K562 (cell line): ENCODE measurements around the gene COA6. TPM values are rescaled to one million over a fixed set of nuclear protein-coding genes. Genes with fewer than 3 reads are reported as not detected.

Source experiments
- ATAC-seq: fragments of 200-7000 bp; cut with Tn5 transposase; 3 replicates; pipeline ENCODE4 v1.9.1; 2020; ENCODE audit warnings: moderate library complexity
- BruUV-seq: library from RNA; stranded (reverse); fragments of 400-500 nt; replicated peaks from 2 replicates; lab custom pipeline; 2021; lab: Mats Ljungman, UMichigan
- CTCF ChIA-PET: fragments of 300-600 bp; formaldehyde crosslinking; extraction: SDS; loops from one replicate; lab custom pipeline; 2021; ENCODE audit warnings: low intra/inter-chr PET ratio; lab: Yijun Ruan, JAX
- POLR2A ChIA-PET: fragments of 300-600, 350-650 bp; sonication (Branson Sonifier 250); formaldehyde crosslinking; extraction: SDS; loops from one replicate; lab custom pipeline; 2021; ENCODE audit warnings: antibody characterized with exemption, inconsistent platforms; lab: Yijun Ruan, JAX
- DNase-seq, 4 experiments: peaks; one replicate each; pipeline versions ENCODE4 v3.0.0 to v3.0.0-alpha.2; 2011 to 2018; ENCODE audit warnings: low spot score in 3 of 4, mixed read lengths in 3 of 4; ENCODE audit errors: extremely low read depth in 1 of 4
- FAIRE-seq: peaks from 2 replicates; lab custom pipeline; 2011; peaks lifted over from hg19 to GRCh38; lab: Jason Lieb, UNC
- H2AFZ ChIP-seq: 2 replicates; pipeline ENCODE4 v1.6.0; 2011; ENCODE audit warnings: low read depth, low read length, control low read depth, inconsistent platforms
- H3K27ac ChIP-seq: fragments of 200-600 bp; 3 replicates; pipeline ENCODE4 v1.8.0; 2011; ENCODE audit warnings: low read depth, mild to moderate bottlenecking, control low read depth, inconsistent platforms, low read length, moderate library complexity, mixed read lengths; ENCODE audit errors: extremely low read depth
- H3K27me3 ChIP-seq, 2 experiments: fragments of 300-600 bp in 1 of 2; 2 replicates in 1 of 2; 3 replicates in 1 of 2; pipeline versions ENCODE4 v1.6.0 to v1.8.0; 2011; ENCODE audit warnings: inconsistent platforms in 2 of 2, low read length in 2 of 2, mild to moderate bottlenecking in 1 of 2, mixed read lengths in 1 of 2, moderate library complexity in 1 of 2; ENCODE audit not compliant: control insufficient read depth in 2 of 2, insufficient read depth in 2 of 2
- H3K36me3 ChIP-seq: fragments of 300-600 bp; 3 replicates; pipeline ENCODE4 v1.8.0; 2011; ENCODE audit warnings: mild to moderate bottlenecking, low read length, inconsistent platforms; ENCODE audit not compliant: control insufficient read depth, insufficient read depth
- H3K4me1 ChIP-seq, 2 experiments: fragments of 200-600 bp in 1 of 2; replicated peaks in 1 of 2; 2 replicates in 1 of 2; 3 replicates in 1 of 2; pipeline versions ENCODE4 v1.5.1 to v1.8.0; 2011; ENCODE audit warnings: inconsistent platforms in 2 of 2, low read length in 2 of 2, mild to moderate bottlenecking in 1 of 2, mixed read lengths in 1 of 2, moderate library complexity in 1 of 2; ENCODE audit not compliant: control insufficient read depth in 2 of 2, insufficient read depth in 2 of 2
- H3K4me2 ChIP-seq: 2 replicates; pipeline ENCODE4 v1.6.1; 2011; ENCODE audit warnings: low read length, control low read depth, inconsistent platforms, mixed read lengths; ENCODE audit not compliant: insufficient read depth
- H3K4me3 ChIP-seq: fragments of 200-600 bp; sonication (generic), shearing (Covaris generic); 2 replicates; pipeline ENCODE4 v1.5.1; 2016; ENCODE audit warnings: control low read depth, inconsistent platforms
- H3K79me2 ChIP-seq: fragments of 200-600 bp; 3 replicates; pipeline ENCODE4 v1.8.0; 2011; ENCODE audit warnings: low read length, inconsistent platforms; ENCODE audit not compliant: control insufficient read depth, insufficient read depth
- H3K9ac ChIP-seq, 2 experiments: 2 replicates each; pipeline versions ENCODE4 v1.6.0 to v1.6.1; 2011; ENCODE audit warnings: low read depth in 2 of 2, low read length in 2 of 2, control low read depth in 1 of 2, inconsistent platforms in 1 of 2, mild to moderate bottlenecking in 1 of 2, mixed read lengths in 1 of 2; ENCODE audit not compliant: insufficient read depth in 1 of 2
- H3K9me1 ChIP-seq: one replicate; pipeline ENCODE4 v1.6.0; 2011; ENCODE audit warnings: inconsistent platforms, mild to moderate bottlenecking, low read length, moderate library complexity; ENCODE audit not compliant: control insufficient read depth, insufficient read depth
- H3K9me3 ChIP-seq: replicated peaks from 2 replicates; pipeline ENCODE4 v1.5.1; 2011; ENCODE audit warnings: low read depth, low read length, inconsistent platforms; ENCODE audit not compliant: control insufficient read depth, insufficient read depth
- H4K20me1 ChIP-seq: replicated peaks from 2 replicates; pipeline ENCODE4 v1.6.1; 2011; ENCODE audit warnings: low read length, inconsistent platforms, mixed read lengths; ENCODE audit not compliant: control insufficient read depth, insufficient read depth
- ARID1B ChIP-seq: fragments of 450-650 bp; IDR thresholded peaks from 2 replicates; pipeline ENCODE4 v1.6.1; 2016; ENCODE audit warnings: antibody characterized with exemption, mild to moderate bottlenecking, inconsistent platforms
- ARID3B ChIP-seq: fragments of 250-450 bp; sonication (Bioruptor Pico); IDR thresholded peaks from 2 replicates; pipeline ENCODE4 v1.4.0; 2020; ENCODE audit warnings: borderline replicate concordance
- CAMTA2 ChIP-seq: fragments of 250-450 bp; sonication (Bioruptor Pico); conservative IDR thresholded peaks from 2 replicates; pipeline ENCODE4 v1.5.1; 2022
- DMBX1 ChIP-seq: fragments of 250-450 bp; sonication (Bioruptor Pico); IDR thresholded peaks from 2 replicates; pipeline ENCODE4 v1.8.0; 2022; ENCODE audit warnings: inconsistent platforms, mild to moderate bottlenecking, moderate library complexity, borderline replicate concordance
- HINFP ChIP-seq: fragments of 450-650 bp; conservative IDR thresholded peaks from 2 replicates; pipeline ENCODE4 v1.6.1; 2016; ENCODE audit warnings: missing genetic modification characterization, low read depth, mild to moderate bottlenecking, control low read depth, missing compliant biosample characterization
- IRF9 ChIP-seq: fragments of 450-650 bp; IDR thresholded peaks from 2 replicates; pipeline ENCODE4 v1.6.1; 2016; ENCODE audit warnings: missing biosample characterization, missing genetic modification characterization
- MCM7 ChIP-seq, 2 experiments: fragments of 450-650 bp; IDR thresholded peaks; 2 replicates each; pipeline ENCODE4 v1.6.1; 2016 to 2018
- NBN ChIP-seq: fragments of 450-650 bp; IDR thresholded peaks from 2 replicates; pipeline ENCODE4 v1.6.1; 2016; ENCODE audit warnings: low read depth, mild to moderate bottlenecking
- NR4A1 ChIP-seq, 2 experiments: fragments of 250-450 bp in 1 of 2; fragments of 450-650 bp in 1 of 2; sonication (Bioruptor Pico) in 1 of 2; IDR thresholded peaks; 2 replicates each; pipeline versions ENCODE4 v1.4.0 to v1.6.1; 2016 to 2020; ENCODE audit warnings: mild to moderate bottlenecking in 2 of 2, missing compliant biosample characterization in 1 of 2, missing genetic modification characterization in 1 of 2, moderate library complexity in 1 of 2
- RFX1 ChIP-seq: fragments of 450-650 bp; IDR thresholded peaks from 2 replicates; pipeline ENCODE4 v1.6.1; 2016; ENCODE audit warnings: mild to moderate bottlenecking, moderate library complexity
- TEAD1 ChIP-seq, 2 experiments: fragments of 450-650 bp in 1 of 2; sonication (generic) in 1 of 2; formaldehyde crosslinking; IDR thresholded peaks; 2 replicates each; pipeline versions ENCODE4 v1.4.0 to v1.8.0; 2020 to 2022; ENCODE audit warnings: mild to moderate bottlenecking in 2 of 2, missing genetic modification reagents in 1 of 2
- UBTF ChIP-seq, 2 experiments: IDR thresholded peaks; 2 replicates each; pipeline ENCODE4 v1.6.1; 2012; ENCODE audit warnings: improper control_type of control experiment in 2 of 2, low read depth in 2 of 2, low read length in 2 of 2, borderline replicate concordance in 1 of 2
- ZZZ3 ChIP-seq: fragments of 450-650 bp; IDR thresholded peaks from 2 replicates; pipeline ENCODE4 v1.6.1; 2016; ENCODE audit warnings: antibody characterized with exemption, mild to moderate bottlenecking, moderate library complexity
- WGBS: fragments of 100-300 bp; shearing (Covaris generic); methylation state at CpG from one replicate; pipeline ENCODE4 v1.1.6; 2016; ENCODE audit warnings: low coverage, mixed read lengths; ENCODE audit not compliant: insufficient coverage; ENCODE audit errors: missing lambda C conversion rate; 5-methylcytosine and 5-hydroxymethylcytosine counted together
- in situ Hi-C: fragments of 300-500 bp; cut with MboI; formaldehyde crosslinking; loops from 4 replicates; pipeline ENCODE4 v1.15.0; 2018; ENCODE audit warnings: inconsistent platforms, mixed read lengths
- intact Hi-C: fragments of 100-400 bp; cut with micrococcal nuclease; formaldehyde crosslinking; loops from 2 replicates; pipeline ENCODE4 v1.14.2; 2022
- polyA plus RNA-seq, 8 experiments: library from polyadenylated mRNA; depleted of rRNA in 4 of 8; stranded (reverse) in 5 of 8; unstranded in 3 of 8; fragments of >200 nt; fragmentation: Nextera tagmentation in 2 of 8; fragmentation: Illumina TruSeq in 1 of 8; extraction: Ambion mirVana in 2 of 8; extraction: Trizol in 1 of 8; gene quantifications; 2 replicates each; pipeline versions ENCODE4 v1.2.1 to v1.2.3, GENCODE V29; 2011 to 2014; ENCODE audit warnings: inconsistent platforms in 1 of 8, missing spikeins in 1 of 8
- total RNA-seq, 7 experiments: library from RNA; depleted of rRNA in 6 of 7; stranded (reverse); fragments of >200 nt in 6 of 7; fragmentation: Illumina TruSeq in 2 of 7; extraction: Trizol in 2 of 7; gene quantifications; 2 replicates each; pipeline versions ENCODE4 v1.2.1 to v1.2.3, GENCODE V29; 2011 to 2021; ENCODE audit warnings: low replicate concordance in 1 of 7

The COA6 gene
- total and polyA plus RNA-seq, 9 of the 15 experiments (the other 6 are each of a cell fraction or from before 2014, with no cell fraction given): 77.7 to 187 (median 134) TPM

GRCh38 chr1:234357831-234358230, 15.4 kb upstream of the COA6 start (continued):
- no peak for TF ChIP-seq ARID3B (CRISPR knock-in tag)
- no peak for TF ChIP-seq DMBX1 (CRISPR knock-in tag)
- no peak for TF ChIP-seq ZZZ3
- no peak for TF ChIP-seq IRF9 (tag)
- TF ChIP-seq, all 486 proteins: peak for 0

GRCh38 chr1:234361102-234361603, 12.1 kb upstream of the COA6 start:
- Histone ChIP-seq H3K4me3 (no peak overlapping the region), H3K27me3 (no peaks in the 10 kb centered on the region), H3K4me2 (peak overlapping the region; percentile 40; the same call in 1 of the 2 replicates), H2AFZ (peak overlapping the region; percentile 93), H3K9me1 (no peaks in the 10 kb centered on the region), H3K9ac (peak overlapping the region in 1 of 2 experiments; percentile 16; a peak in 2 of 4 replicates), H3K27ac (peak overlapping the region; percentile 69), H3K36me3 (no peaks in the 10 kb centered on the region), H3K79me2 (no peaks in the 10 kb centered on the region), H3K4me1 (peaks cover 5 to 20% of the 10 kb centered on the region in 2 experiments; a peak in 3 of 5 replicates), H4K20me1 (no peaks in the 10 kb centered on the region), H3K9me3 (no peaks in the 10 kb centered on the region)
- BruUV-seq: no TSS peak
- ATAC-seq (peak; percentile 86), DNase-seq (peak; percentile 39 to 76 (median 52)), FAIRE-seq (peak; percentile 85)
- ChIA-PET CTCF (no interaction called here), POLR2A (interaction anchor here (0.7 to 1.8 kb wide), 4 partner anchors 9 to 14 kb away, joined by 3 to 9 read pairs (median 6); partner anchors contain the start of gene COA6)
- 47% methylated on average over 3 of the region's 3 CpGs for WGBS
- intact Hi-C loops (no loop called here), in situ Hi-C loops (no loop called here)
- TF ChIP-seq TEAD1 (CRISPR knock-in tag; IDR thresholded peaks at IDR 0.05) (0 out of 4 replicates have a peak, but pooled peaks of 1 of the 2 experiments have one; percentile 30), UBTF (IDR thresholded peaks at IDR 0.05; ENCODE audit: borderline replicate concordance in 1 of 2, low read depth in 2 of 2, low read length in 2 of 2) (no peak), ARID1B (peak; percentile 83), CAMTA2 (CRISPR knock-in tag) (no peak), RFX1 (peak; percentile 79), NBN (no peak), NR4A1 (CRISPR knock-in tag; IDR thresholded peaks at IDR 0.05) (no peak; the same call in 1 of the 2 replicates), NR4A1 (tag; IDR thresholded peaks at IDR 0.05) (peak; percentile 90), HINFP (peak; percentile 50), MCM7 (IDR thresholded peaks at IDR 0.05) (no peak)
